CD4-positive, alpha-beta T cell treated with Interleukin-1 beta for 1 hour (primary cell): ENCODE results near the gene PSENEN.

Source experiments
- DNase-seq, 2 donors: peaks; one replicate each; pipeline ENCODE4 v3.0.0-alpha.2; 2020 to 2022

The PSENEN gene, protein sequence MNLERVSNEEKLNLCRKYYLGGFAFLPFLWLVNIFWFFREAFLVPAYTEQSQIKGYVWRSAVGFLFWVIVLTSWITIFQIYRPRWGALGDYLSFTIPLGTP

DNA sequence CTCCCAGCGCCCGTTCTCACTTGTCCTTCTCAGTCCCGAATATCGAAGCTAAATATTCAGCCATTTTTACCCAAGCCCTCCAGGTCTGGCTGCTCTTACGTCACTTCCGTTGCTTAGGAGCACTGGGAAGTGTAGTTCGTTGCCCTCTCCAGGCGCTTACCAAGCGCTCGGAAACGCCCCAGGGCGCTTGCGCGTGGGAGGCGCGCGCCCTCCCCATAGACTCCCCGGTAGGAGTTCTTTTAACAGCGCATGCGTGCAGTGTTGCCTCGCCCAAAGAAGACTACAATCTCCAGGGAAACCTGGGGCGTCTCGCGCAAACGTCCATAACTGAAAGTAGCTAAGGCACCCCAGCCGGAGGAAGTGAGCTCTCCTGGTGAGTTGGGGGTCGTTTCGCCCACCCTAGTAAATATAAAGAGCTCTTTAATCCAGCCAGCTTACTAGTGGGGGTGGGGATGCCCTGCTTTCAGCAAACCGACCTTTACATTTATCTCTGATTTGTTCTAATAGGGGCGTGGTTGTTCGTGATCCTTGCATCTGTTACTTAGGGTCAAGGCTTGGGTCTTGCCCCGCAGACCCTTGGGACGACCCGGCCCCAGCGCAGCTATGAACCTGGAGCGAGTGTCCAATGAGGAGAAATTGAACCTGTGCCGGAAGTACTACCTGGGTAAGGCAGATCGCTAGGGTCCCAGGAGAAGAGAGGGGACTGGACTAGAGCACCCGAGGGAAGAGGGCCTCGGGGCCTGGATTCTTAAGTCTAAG, at the start of gene PSENEN, which contains the start of gene U2AF1L4:
Gene PSENEN (plus strand): TSS at position 324 of the 759 bp plus-strand sequence. CDS start 280 bp downstream, at position 604.
Gene U2AF1L4 (minus strand): TSS at position 91 of the 759 bp plus-strand sequence. CDS start 27 bp downstream, at position 64.
- peak; percentile 99 to 100 for DNase-seq

DNA sequence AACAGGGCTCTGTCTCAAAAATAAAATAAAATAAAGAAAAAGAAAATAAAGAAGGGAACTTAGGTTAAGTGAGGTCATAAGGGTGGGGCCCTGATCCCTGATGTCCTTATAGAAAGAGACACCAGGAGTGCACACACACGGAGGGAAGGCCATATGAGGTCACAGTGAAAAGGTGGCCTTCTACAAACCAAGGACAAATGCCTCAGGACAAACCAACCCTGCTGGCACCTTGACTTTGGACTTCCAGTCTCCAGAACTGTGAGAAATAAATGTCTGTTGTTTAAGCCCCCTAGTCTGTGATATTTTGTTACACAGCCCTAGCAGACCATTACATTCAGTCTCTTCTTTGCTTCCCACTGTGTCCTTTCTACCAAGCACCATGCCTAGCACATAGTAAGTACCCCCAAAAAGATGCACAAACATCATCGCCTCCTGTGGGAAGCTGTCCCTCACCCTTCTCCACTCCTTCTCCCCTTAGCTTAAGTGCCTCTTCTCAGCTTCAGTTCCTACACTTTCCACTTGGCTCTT, 49.5 kb upstream of the PSENEN start:
- DNase-seq: no peak

DNA sequence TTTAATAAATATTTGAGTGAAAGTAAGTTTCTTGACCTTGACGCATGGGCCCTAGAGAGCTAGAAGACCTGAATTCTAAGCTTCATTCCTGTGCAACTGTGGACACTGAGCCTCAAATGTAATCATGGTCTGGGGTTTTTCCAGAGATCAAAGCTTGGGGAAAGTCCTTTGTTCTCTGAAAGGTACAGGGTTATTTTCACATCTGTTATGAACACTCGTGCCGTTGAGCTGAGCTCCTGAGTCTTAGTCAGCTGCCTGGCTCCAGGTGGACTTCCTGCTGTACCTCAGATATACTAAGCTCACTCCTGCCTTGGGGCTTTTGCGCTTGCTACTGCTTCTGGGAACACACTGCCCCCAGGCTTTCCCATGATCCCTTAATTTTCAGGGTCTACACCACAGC, 48.6 kb upstream of the PSENEN start:
- DNase-seq: no peak

DNA sequence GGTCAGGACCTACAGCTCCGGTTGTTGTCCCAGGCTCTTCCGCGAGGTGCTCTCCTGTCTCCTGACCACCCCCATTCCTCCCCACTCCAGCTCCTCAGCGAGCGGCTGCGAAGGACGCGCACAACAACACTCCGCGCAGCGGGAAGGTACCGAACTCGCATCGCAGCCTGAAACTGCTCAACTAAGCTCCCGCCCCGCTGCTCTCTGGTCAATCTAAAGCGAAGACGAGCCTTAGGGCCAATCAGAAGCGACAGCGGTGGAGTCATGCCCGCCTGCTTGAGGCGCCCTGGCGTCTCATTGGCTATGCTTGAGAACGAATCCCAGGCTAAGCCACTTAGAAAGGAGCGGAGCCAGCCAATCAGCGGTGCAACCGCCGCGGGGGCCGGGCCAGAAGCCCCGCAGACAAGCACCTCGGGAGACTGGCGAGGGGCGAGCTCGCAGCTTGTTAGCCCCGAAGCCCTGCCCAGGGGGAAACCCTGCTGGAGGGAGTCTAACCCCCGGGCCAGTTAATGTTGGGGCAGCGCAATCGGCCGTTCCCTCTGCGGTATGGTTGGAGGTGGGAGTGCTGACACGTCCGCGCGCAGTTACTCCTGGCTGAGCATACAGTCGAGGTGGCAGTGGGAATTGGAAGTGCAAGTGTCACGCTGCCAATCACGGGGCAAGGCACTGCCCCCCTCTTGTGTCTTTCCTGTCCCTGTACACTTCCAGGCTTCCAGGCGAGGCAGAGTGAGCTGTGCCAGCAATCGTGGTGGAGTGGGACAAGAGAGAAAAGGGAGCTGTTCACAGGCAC, 43.0 kb upstream of the PSENEN start:
- peak; percentile 96 for DNase-seq

DNA sequence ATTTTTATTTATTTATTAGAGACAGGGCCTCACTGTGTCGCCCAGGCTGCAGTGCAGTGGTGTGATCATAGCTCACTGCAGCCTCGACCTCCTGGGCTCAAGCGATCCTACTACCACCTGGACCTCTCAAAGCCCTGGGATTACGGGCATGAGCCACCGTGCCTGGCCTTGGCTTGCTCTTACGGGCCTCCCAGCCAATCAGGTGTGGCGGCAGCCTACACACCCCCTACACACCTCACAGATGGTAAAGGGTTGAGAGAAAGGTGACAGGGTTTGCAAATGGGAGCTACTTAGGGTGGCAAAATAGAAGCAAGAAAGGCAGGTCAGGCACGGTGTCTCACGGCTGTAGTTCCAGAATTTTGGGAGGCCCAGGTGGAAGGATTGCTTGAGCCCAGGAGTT, 42.1 kb upstream of the PSENEN start:
- DNase-seq: no peak

DNA sequence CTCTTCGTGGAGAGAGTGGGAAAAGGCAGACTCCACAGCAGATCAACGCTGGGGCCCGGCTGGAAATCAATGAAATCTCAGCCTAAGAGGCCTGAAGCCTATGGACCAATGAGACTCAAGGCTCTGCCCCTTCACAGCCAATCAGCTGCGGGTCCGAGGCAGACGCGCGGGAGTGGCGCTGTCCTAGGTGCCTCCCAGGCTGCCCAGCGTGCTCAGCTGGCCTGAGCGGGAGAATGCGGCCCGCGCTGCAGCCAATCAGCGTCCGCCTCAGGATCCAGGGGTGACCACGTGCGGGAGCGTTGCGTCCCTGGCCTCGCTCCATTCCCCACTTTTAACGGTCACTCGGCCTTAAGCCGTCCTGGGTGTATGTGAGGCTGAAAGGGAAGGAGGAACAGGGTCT, 41.2 kb upstream of the PSENEN start, which contains the start of gene ZBTB32:
Gene ZBTB32 (plus strand): TSS at position 341 of the 400 bp plus-strand sequence. CDS start 10,069 bp downstream, outside the sequence.
- DNase-seq: no peak

DNA sequence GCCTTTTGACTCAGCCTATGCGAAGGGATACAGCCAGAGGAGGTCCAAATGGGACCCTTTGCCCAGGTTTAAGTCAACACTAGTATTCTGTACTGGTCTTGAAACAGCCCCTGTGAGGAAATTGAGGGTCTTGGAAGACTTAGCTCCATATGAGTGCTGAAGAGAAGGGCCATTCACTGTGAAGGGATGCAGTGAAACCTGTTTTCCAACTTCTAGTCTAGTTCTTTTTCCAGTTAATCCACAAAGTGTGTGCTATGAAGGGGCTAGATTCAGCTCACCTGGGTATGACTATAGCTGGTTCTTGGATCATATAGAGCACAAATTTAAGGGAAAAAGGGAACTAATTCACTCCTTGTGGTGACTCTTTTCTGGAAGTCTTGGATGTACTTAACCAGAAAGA, 37.1 kb upstream of the PSENEN start:
- no peak for DNase-seq

DNA sequence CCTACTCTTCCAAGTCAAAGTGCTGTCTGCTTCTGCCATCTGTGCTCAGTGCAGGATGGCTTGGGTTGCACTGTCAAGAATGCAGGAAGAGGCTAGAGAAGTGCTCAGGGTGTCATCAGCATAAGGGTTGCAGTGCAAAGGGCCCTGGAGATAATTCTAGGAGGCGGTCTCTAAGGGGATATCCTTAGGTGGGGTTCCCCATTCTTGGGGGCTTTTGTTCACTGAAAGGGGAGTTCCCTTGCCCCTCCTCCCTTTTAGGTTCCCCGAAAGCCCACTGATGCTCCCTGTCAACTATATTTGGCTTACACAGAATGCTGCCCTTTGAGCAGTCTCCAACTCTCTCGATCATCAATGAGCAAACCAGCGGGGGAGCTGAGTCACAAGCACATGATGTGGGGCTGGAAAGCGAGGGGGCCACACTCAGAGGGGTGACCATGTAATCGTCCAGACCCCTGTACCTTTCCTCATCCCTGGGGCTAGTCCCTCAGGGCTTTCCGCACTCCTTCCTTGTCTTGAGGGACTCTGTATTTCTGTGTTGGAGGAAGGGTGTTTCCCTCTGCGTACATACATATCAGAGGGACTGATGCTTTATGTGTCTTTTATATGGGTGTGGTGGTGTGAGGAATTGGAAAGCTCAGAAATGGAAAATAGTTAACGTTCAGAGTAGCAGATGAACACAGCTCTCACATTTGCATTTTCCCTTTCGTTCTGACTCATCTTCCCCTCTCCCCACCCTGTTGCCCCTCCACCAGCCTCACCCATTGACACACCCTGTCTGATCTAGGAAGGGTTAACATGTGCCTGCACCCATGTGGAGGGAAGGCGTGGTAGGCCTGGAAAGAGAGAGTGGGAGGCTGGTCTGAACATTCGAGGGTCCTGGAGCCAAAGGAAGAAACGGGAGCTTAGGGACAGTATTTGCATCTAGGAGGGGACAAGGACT, 34.4 kb upstream of the PSENEN start:
- peak in 1 of 2 donors; percentile 33 for DNase-seq

DNA sequence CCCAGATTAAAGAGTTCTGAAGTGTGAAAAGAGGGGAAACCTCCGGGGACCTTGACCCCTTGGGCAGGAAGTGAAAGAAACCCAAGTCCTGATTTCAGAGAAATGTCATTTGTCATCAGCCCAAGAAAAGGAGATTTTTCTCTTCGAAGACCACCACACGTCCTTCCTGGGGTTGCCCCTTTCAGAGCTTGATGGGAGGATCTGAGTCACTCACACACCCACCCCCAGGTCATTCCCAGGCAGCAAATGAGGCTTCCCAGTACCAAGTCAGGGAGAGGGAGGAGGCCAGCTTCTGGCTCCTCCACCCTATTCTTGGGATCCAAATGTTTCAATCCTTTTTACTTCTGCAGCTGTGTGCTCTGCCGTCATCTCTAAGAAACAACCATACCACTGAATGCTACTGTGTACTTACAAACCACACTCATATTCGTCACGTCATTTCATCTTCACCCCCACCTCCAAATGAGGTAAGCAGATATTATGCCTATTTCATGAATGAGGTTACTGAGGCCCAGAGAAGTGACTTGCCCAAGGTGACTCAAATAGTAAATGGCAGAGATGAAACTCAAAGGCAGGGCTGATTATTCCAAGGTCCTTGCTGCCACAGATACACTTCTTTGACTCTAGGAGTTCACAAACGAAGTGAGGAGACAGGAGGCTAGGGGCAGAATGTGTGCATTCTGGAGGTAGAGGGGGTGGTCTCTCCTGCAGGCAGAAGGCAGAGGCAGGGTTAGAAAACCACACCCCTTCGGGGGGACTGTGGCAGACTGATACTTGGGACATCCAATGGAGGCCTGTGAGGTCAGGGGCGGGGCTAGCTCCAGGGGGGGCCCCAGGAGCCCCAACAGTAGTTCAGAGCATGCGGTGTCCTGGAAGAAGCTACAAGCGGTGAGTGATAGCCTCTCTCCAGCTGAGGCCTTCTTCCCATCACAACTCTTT, 32.6 kb upstream of the PSENEN start:
- peak; percentile 43 to 50 for DNase-seq

DNA sequence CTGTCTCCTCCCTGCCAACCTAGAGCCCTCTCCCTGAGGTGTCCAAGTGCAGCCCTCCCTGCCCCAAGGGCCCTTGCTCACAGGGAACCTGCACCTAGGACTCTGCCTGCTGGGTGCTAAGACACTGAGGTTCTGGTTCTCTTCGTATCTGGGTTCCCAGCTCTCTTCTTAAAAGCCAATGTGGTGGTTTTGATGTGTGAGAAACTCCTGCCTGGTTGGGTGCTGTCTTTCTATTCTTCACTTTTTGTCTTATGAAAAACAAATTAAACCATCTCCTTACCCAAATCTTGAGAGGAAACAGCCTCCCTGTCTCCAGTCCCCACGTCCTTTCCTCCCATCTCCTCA, 32.0 kb upstream of the PSENEN start:
- no peak for DNase-seq

DNA sequence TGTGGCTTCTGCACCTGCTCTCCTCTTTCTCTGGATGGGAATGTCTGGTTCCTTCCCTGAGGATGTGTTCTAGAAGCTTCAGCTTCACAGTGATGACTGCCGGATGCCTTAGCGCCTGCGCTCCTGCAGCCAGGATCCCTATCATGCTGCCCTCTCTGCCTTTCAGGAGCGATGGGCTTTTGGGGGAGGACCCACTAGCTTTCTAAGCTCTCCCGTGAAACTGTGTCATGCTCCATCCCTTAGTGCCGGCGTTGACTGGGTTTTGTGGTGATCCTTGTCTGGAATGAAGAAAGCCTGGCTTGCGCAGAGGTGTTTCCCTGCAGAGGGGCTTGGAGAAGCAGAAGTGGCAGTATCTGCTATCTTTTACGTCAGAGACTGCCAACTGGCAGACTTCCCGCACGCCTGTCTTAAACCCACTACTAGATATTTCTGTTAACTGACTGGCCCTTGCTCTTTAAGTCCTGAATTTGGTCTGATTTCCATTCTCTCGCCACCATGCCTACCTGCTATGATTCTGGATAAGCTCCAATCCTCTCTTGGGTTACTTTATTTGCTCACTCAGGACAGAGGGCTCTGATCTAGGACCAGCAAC, 31.5 kb upstream of the PSENEN start:
- DNase-seq: no peak

DNA sequence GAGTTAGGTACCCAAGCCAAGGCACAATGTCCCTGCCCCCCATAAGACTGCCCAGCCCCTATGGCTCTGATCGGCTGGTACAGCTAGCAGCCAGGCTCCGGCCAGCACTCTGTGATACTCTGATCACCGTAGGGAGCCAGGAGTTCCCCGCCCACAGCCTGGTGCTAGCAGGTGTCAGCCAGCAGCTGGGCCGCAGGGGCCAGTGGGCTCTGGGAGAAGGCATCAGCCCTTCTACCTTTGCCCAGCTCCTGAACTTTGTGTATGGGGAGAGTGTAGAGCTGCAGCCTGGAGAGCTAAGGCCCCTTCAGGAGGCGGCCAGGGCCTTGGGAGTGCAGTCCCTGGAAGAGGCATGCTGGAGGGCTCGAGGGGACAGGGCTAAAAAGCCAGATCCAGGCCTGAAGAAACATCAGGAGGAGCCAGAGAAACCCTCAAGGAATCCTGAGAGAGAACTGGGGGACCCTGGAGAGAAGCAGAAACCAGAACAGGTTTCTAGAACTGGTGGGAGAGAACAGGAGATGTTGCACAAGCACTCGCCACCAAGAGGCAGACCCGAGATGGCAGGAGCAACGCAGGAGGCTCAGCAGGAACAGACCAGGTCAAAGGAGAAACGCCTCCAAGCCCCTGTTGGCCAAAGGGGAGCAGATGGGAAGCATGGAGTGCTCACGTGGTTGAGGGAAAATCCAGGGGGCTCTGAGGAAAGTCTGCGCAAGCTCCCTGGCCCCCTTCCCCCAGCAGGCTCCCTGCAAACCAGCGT, 30.7 kb upstream of the PSENEN start:
- DNase-seq: no peak

DNA sequence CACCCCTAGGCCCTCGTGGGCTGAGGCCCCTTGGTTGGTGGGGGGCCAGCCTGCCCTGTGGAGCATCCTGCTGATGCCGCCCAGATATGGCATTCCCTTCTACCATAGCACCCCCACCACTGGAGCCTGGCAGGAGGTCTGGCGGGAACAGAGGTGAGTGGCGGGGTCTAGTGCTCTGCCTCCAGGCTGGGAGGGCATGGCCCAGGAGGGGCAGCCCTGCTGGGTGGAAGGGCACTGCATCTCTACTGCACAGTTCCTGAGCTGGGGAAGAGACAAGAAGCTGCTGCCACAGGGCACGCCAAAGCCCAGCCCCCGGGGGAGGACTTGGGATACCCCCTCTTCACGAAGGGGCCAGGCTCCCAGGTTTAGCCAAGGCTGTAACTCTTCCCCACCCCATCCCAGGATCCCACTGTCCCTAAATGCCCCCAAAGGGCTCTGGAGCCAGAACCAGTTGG, 30.1 kb upstream of the PSENEN start:
- no peak for DNase-seq

DNA sequence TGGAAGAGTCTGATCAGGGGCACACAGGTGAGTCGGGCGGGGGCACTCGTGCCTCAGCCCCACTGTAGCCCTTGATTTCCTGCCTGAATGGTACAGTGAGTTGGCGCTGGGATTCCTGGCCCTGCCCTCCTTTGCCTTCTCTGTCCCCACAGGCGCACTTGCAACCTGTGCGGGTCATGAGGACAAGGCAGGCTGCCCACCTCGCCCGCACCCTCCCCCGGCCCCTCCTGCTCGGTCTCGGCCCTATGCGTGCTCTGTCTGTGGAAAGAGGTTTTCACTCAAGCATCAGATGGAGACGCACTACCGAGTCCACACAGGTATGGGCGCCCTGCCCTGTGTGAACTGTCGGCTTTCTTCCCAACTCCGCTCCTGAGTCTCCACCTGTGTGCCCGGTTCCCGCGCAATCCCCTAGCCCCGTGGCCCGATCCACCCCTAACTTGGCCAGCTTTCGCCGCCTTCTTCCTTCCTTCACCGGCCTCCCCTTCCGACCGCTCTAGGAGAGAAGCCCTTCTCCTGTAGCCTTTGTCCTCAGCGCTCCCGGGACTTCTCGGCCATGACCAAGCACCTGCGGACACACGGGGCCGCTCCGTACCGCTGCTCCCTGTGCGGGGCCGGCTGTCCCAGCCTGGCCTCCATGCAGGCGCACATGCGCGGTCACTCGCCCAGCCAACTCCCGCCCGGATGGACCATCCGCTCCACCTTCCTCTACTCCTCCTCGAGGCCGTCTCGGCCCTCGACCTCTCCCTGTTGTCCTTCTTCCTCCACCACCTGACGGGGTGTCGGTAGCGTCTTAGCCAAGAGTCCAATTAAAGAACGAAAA, 29.3 kb upstream of the PSENEN start:
- no peak for DNase-seq

DNA sequence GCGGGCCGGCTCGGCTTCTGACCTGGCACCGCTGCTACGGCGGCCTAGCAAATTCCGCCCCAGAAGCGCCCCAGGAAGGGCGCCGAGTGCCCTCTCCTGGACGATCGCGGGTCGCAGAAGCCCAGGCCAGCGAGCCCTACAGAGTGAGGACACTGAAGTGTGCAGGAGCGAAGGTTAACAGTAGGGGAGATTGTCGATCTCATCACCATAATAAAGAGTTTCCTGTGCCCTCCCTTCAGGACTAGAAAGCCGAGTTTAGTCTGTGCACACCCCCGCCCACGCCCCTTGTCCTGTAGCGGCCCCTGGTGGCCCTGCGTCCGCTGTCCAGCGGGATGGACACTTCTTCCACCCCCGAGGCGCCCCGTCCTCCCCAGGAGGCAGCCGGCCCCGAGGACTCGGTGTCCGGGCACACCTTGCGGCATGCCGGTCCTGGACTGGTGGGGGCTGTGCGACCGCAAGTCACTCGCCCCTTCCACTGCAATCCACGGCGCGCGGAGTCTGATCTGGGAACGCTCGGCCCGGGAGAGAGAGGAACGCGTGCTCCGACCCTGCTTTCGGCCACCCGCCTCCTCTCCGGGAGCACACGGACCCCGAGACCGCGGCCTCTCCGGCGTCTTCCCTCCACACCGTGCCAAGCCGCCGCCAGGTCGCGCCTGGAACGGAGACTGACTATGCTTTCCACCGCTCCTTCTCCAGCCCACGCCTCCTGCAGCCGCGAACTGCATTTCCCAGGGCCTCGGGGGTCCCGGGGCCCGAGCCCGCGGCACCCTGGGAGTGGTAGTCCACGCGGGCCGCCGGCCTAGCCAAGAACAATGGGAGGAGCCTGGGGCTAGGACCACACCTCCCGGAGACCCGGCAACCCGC, 28.4 kb upstream of the PSENEN start:
- DNase-seq: peak; percentile 98

DNA sequence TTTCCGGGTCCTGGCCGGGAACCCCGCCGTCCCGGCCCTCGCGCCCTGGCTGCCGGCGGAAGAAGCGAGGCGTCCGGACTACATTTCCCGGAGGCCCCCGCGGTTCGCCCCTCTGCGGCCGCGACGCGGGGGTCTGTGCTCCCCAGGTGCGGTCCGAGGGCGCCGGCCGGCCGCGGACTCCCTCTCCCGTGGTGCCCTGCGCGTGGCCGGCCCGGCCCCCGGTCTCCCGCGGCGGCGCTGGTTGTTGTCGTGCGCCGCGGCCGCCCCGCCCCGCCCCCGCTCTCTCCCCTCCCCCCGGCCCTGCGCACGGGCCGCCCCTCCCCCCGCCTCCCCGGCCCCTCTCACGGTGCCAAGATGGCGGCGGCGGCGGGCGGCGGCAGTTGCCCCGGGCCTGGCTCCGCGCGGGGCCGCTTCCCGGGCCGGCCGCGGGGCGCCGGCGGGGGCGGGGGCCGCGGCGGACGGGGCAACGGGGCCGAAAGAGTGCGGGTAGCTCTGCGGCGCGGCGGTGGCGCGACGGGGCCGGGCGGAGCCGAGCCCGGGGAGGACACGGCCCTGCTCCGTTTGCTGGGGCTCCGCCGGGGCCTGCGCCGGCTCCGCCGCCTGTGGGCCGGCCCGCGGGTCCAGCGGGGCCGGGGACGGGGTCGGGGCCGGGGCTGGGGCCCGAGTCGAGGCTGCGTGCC, 27.6 kb upstream of the PSENEN start, which contains the start of gene KMT2B:
Gene KMT2B (plus strand): TSS at position 339 of the 680 bp plus-strand sequence. CDS start 16 bp downstream, at position 355.
- no peak for DNase-seq
